Esophagus muscularis mucosa (tissue), 4 donors: ENCODE measurements around the gene IFT57.

Experiments used
- CTCF ChIP-seq, 3 experiments: fragments of 200-600 bp in 2 of 3; fragments of 450-650 bp in 1 of 3; sonication (generic) in 2 of 3; IDR thresholded peaks; one replicate each; pipeline ENCODE4 v1.5.1; 2017 to 2019; ENCODE audit warnings: antibody characterized with exemption in 3 of 3, mild to moderate bottlenecking in 2 of 3, moderate library complexity in 1 of 3
- EP300 ChIP-seq: sonication (generic); formaldehyde crosslinking; IDR thresholded peaks from one replicate; pipeline ENCODE4 v1.6.1; 2017; ENCODE audit warnings: antibody characterized with exemption
- POLR2A ChIP-seq: fragments of 450-650 bp; IDR thresholded peaks from one replicate; pipeline ENCODE4 v1.6.1; 2017; ENCODE audit warnings: antibody characterized with exemption, moderate library complexity, mild to moderate bottlenecking, low read depth

GRCh38 chr3:108145578-108145977 is 76.6 kb downstream of the IFT57 start:
- TF ChIP-seq CTCF (IDR thresholded peaks at IDR 0.05) (no peak), POLR2A (no peak), EP300 (no peak)
